Fibroblast of lung (primary cell): ENCODE data around the gene JARID2.

Experiments used
- EZH2 ChIP-seq: IDR thresholded peaks from 2 replicates; pipeline ENCODE4 v1.5.1; 2012; ENCODE audit warnings: low read length, control low read depth, mild to moderate bottlenecking; ENCODE audit errors: missing control alignments
- TF ChIP-seq, protein P1 (sequence below), 2 donors: IDR thresholded peaks in 1 of 2; conservative IDR thresholded peaks in 1 of 2; 1 replicate in 1 of 2; 2 replicates in 1 of 2; pipeline ENCODE4 v1.5.1; 2011 to 2012; ENCODE audit warnings: low read length in 2 of 2, control low read depth in 1 of 2, inconsistent platforms in 1 of 2, low read depth in 1 of 2, mild to moderate bottlenecking in 1 of 2

DNA sequence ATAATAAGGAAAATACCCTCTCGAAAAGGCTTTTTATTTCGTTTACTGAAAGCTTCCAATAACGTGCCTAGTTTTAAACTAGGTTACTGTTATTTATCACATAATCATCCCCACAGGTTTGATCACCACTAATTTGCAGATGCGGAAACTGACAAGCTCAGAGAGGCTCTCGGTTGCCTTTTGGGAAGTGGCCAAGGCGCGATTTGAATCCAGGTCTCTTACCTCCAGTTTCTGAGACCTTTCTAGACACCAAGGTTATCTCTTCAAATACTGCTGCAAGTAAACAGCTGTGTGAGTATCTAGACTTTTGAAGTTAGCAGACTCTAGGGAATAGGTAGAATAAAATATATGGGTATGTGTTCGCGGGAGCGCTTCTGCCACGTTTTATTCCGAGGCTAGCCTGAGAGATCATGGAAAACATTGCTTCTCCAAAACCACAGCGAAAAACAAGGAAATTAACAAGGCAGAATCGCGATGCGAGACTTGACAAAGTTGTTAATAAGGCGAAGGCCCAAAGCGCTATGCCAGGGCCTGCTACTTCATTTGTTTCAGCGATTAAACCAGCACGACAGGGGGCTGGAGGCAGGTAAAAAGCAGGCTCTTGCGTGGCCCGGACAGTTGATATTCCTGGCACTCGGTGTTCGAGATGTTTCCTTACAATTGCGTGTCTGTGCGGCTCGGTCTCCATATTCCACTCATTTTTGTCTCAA lies 1.8 kb upstream of the JARID2 start:
- TF ChIP-seq, protein P1, sequence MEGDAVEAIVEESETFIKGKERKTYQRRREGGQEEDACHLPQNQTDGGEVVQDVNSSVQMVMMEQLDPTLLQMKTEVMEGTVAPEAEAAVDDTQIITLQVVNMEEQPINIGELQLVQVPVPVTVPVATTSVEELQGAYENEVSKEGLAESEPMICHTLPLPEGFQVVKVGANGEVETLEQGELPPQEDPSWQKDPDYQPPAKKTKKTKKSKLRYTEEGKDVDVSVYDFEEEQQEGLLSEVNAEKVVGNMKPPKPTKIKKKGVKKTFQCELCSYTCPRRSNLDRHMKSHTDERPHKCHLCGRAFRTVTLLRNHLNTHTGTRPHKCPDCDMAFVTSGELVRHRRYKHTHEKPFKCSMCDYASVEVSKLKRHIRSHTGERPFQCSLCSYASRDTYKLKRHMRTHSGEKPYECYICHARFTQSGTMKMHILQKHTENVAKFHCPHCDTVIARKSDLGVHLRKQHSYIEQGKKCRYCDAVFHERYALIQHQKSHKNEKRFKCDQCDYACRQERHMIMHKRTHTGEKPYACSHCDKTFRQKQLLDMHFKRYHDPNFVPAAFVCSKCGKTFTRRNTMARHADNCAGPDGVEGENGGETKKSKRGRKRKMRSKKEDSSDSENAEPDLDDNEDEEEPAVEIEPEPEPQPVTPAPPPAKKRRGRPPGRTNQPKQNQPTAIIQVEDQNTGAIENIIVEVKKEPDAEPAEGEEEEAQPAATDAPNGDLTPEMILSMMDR (conservative IDR thresholded peaks at IDR 0.05 in 1 of 2, IDR thresholded peaks at IDR 0.05 in 1 of 2; ENCODE audit: low read depth in 1 of 2, low read length in 2 of 2): no peak
- TF ChIP-seq EZH2: no peak
